Caco-2 (cell line): ENCODE measurements around the gene PER3. TPM values are rescaled to one million over a fixed set of nuclear protein-coding genes. Genes with fewer than 3 reads are reported as not detected.
"Not testable (repeated sequence)": the region's sequence is repeated elsewhere in the genome, so short reads cannot be mapped to it uniquely, and the experiment has no call there.

Experiments used
- BruUV-seq: library from RNA; stranded (reverse); fragments of 400-500 nt; replicated peaks from 2 replicates; lab custom pipeline; 2021; lab: Mats Ljungman, UMichigan
- CTCF ChIA-PET: fragments of 300-600 bp; sonication (Branson Sonifier 250); formaldehyde crosslinking; loops from one replicate; lab custom pipeline; 2022; ENCODE audit warnings: antibody characterized with exemption; lab: Charles Lee
- POLR2A ChIA-PET: fragments of 300-600 bp; sonication (Branson Sonifier 250); formaldehyde crosslinking; loops from one replicate; lab custom pipeline; 2022; ENCODE audit warnings: antibody characterized with exemption; lab: Charles Lee
- DNase-seq, 2 experiments: peaks; one replicate each; pipeline versions ENCODE4 v3.0.0 to v3.0.0-alpha.2; 2020 to 2022
- H3K27me3 ChIP-seq: replicated peaks from 2 replicates; pipeline ENCODE4 v1.6.0; 2011; ENCODE audit warnings: low read length; ENCODE audit not compliant: control insufficient read depth, insufficient read depth
- H3K36me3 ChIP-seq: 2 replicates; pipeline ENCODE4 v1.5.1; 2011; ENCODE audit warnings: low read length; ENCODE audit not compliant: control insufficient read depth, insufficient read depth
- H3K4me1 ChIP-seq: fragments of 250-450 bp; sonication (Bioruptor Pico); 2 replicates; pipeline ENCODE4 v1.5.1; 2020; ENCODE audit warnings: mild to moderate bottlenecking
- H3K4me3 ChIP-seq: 2 replicates; pipeline ENCODE4 v1.5.1; 2011; ENCODE audit warnings: low read depth, mild to moderate bottlenecking, control low read depth, low read length
- H3K9me3 ChIP-seq: fragments of 250-450 bp; sonication (Bioruptor Pico); 2 replicates; pipeline ENCODE4 v1.5.1; 2020; ENCODE audit warnings: mild to moderate bottlenecking, moderate library complexity
- H3K27ac Mint-ChIP-seq: one replicate; pipeline ENCODE4 v1.8.0; 2022; ENCODE audit warnings: mixed read lengths; ENCODE audit not compliant: unreplicated experiment
- H3K27me3 Mint-ChIP-seq: one replicate; pipeline ENCODE4 v1.8.0; 2022; ENCODE audit warnings: mixed read lengths; ENCODE audit not compliant: insufficient read depth, unreplicated experiment
- H3K36me3 Mint-ChIP-seq: one replicate; pipeline ENCODE4 v1.8.0; 2022; ENCODE audit warnings: mild to moderate bottlenecking, mixed read lengths; ENCODE audit not compliant: insufficient read depth, unreplicated experiment
- H3K4me1 Mint-ChIP-seq: one replicate; pipeline ENCODE4 v1.8.0; 2022; ENCODE audit warnings: low read depth, mixed read lengths; ENCODE audit not compliant: unreplicated experiment
- H3K4me3 Mint-ChIP-seq: one replicate; pipeline ENCODE4 v1.8.0; 2022; ENCODE audit warnings: mild to moderate bottlenecking, moderate library complexity, mixed read lengths; ENCODE audit not compliant: unreplicated experiment
- H3K9me3 Mint-ChIP-seq: one replicate; pipeline ENCODE4 v1.8.0; 2022; ENCODE audit warnings: mixed read lengths; ENCODE audit not compliant: unreplicated experiment
- CTCF ChIP-seq, 2 experiments: fragments of 200-600 bp in 1 of 2; IDR thresholded peaks; 1 replicate in 1 of 2; 2 replicates in 1 of 2; pipeline versions ENCODE4 v1.5.1 to v1.8.0; 2011 to 2022; ENCODE audit warnings: antibody characterized with exemption in 1 of 2, control low read depth in 1 of 2, inconsistent platforms in 1 of 2, low read depth in 1 of 2, low read length in 1 of 2, mild to moderate bottlenecking in 1 of 2, moderate library complexity in 1 of 2; ENCODE audit not compliant: insufficient read depth in 1 of 2, severe bottlenecking in 1 of 2, unreplicated experiment in 1 of 2
- intact Hi-C: fragments of 100-400 bp; cut with micrococcal nuclease; formaldehyde crosslinking; loops from one replicate; pipeline ENCODE4 v1.10.0; 2022; ENCODE audit not compliant: unreplicated experiment
- total RNA-seq: library from RNA; stranded (reverse); gene quantifications from 2 replicates; pipeline ENCODE4 v1.2.3, GENCODE V29; 2022

Gene PER3
- total RNA-seq, 1 experiment from 2014 or later: 27.4 TPM

DNA sequence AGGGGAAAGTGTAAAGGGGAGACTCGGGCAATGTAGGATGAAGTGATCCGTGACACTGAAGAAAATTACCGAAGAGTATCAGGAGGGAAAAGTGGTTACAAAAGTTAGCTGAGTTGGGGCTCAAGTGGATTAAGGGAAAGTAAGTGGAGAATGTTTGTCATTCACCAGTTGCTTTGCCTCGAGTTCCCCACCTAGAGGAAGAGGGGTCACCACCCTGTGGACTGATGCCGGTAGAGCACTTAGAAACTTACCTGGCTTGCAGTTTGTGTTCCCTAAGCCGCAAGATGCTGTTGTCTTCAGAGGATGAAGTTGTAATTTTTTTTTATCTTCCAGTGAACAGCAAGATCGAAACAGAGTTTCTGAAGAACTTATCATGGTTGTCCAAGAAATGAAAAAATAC, 1.0 kb downstream of the PER3 start:
- H3K27me3 Mint-ChIP-seq: no peaks in the 10 kb centered on the region
- peaks cover 18% of the 10 kb centered on the region for H3K4me1 Mint-ChIP-seq
- BruUV-seq: no TSS peak
- no peak overlapping the region for H3K27ac Mint-ChIP-seq
- Histone ChIP-seq H3K4me1 (peaks cover 7% of the 10 kb centered on the region), H3K36me3 (peaks cover 5% of the 10 kb centered on the region), H3K9me3 (peaks cover 6% of the 10 kb centered on the region), H3K4me3 (peak overlapping the region; percentile 75), H3K27me3 (no peaks in the 10 kb centered on the region)
- H3K36me3 Mint-ChIP-seq: peaks cover 60% of the 10 kb centered on the region
- no peak for TF ChIP-seq CTCF (IDR thresholded peaks at IDR 0.05; ENCODE audit: insufficient read depth in 1 of 2, low read depth in 1 of 2, low read length in 1 of 2, severe bottlenecking in 1 of 2, unreplicated experiment in 1 of 2)
- peak; percentile 42 to 43 for DNase-seq
- ChIA-PET CTCF (interaction anchor here (1.0 to 1.5 kb wide), 2 partner anchors 33 to 118 kb away, joined by 3 read pairs; no protein-coding TSS in a partner anchor), POLR2A (no interaction called here)
- peaks cover 11% of the 10 kb centered on the region for H3K9me3 Mint-ChIP-seq
- intact Hi-C loops: no loop called here
- peak overlapping the region; percentile 68 for H3K4me3 Mint-ChIP-seq

DNA sequence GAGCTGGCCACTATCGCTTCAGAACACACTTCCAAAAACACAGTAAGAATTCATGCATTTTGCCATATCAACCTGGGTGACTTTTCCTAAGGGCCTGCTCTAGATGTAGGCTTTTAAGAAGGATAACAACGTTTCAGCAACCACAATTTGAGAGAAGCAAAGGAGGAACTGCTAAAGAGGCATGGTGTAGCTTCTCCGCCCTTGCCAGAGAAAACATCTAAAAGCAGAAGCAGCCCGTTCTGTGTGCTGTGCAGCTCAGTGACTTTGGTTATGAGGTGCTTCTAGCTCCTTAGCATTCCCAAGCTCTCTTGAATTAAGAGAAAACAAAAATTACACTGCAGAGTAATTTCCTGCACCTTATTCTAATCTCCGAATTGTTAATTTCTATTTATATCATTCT, 2.7 kb downstream of the PER3 start:
- Histone ChIP-seq H3K4me1 (peaks cover 7% of the 10 kb centered on the region), H3K36me3 (peaks cover 7% of the 10 kb centered on the region), H3K9me3 (peaks cover 20% of the 10 kb centered on the region), H3K27me3 (no peaks in the 10 kb centered on the region), H3K4me3 (no peak overlapping the region)
- Mint-ChIP-seq H3K27me3 (no peaks in the 10 kb centered on the region), H3K9me3 (peaks cover 25% of the 10 kb centered on the region), H3K27ac (no peak overlapping the region), H3K4me3 (no peak overlapping the region), H3K4me1 (peaks cover 17% of the 10 kb centered on the region), H3K36me3 (peaks cover 73% of the 10 kb centered on the region)
- BruUV-seq: no TSS peak
- intact Hi-C loops: no loop called here
- TF ChIP-seq CTCF (IDR thresholded peaks at IDR 0.05; ENCODE audit: insufficient read depth in 1 of 2, low read depth in 1 of 2, low read length in 1 of 2, severe bottlenecking in 1 of 2, unreplicated experiment in 1 of 2): no peak
- CTCF ChIA-PET: no interaction called here
- no peak for DNase-seq
- POLR2A ChIA-PET: no interaction called here

GRCh38 chr1:7789828-7790227, 5.7 kb downstream of the PER3 start:
- peaks cover 7% of the 10 kb centered on the region for H3K36me3 ChIP-seq
- no peaks in the 10 kb centered on the region for H3K27me3 ChIP-seq
- no peak overlapping the region for H3K27ac Mint-ChIP-seq
- H3K27me3 Mint-ChIP-seq: no peaks in the 10 kb centered on the region
- no peak overlapping the region for H3K4me3 Mint-ChIP-seq
- DNase-seq: no peak
- no peaks in the 10 kb centered on the region for H3K4me1 ChIP-seq
- CTCF ChIA-PET: no interaction called here
- peaks cover 28% of the 10 kb centered on the region for H3K9me3 Mint-ChIP-seq
- TF ChIP-seq CTCF (IDR thresholded peaks at IDR 0.05; ENCODE audit: insufficient read depth in 1 of 2, low read depth in 1 of 2, low read length in 1 of 2, severe bottlenecking in 1 of 2, unreplicated experiment in 1 of 2): no peak
- intact Hi-C loops: no loop called here
- no peak overlapping the region for H3K4me3 ChIP-seq
- no TSS peak for BruUV-seq
- peaks cover 20% of the 10 kb centered on the region for H3K9me3 ChIP-seq
- H3K36me3 Mint-ChIP-seq: peaks cover 78% of the 10 kb centered on the region
- peaks cover 6% of the 10 kb centered on the region for H3K4me1 Mint-ChIP-seq
- POLR2A ChIA-PET: no interaction called here

- H3K27ac Mint-ChIP-seq, H3K4me3 ChIP-seq, H3K4me1 Mint-ChIP-seq, H3K4me3 Mint-ChIP-seq, H3K4me1 ChIP-seq, POLR2A ChIA-PET, H3K36me3 ChIP-seq, H3K27me3 ChIP-seq, H3K27me3 Mint-ChIP-seq, intact Hi-C loops, CTCF ChIA-PET, BruUV-seq: not testable (repeated sequence)
- H3K36me3 Mint-ChIP-seq: peaks cover 75% of the 10 kb centered on the region
- H3K9me3 ChIP-seq: peaks cover 20% of the 10 kb centered on the region
- peak in 1 of 2 experiments; percentile 19 for DNase-seq
- peaks cover 28% of the 10 kb centered on the region for H3K9me3 Mint-ChIP-seq
Measured at GRCh38 chr1:7791027-7791426, 6.9 kb downstream of the PER3 start.
